HCT116 (cell line): Measurements from ENCODE around the gene RAB3IP. TPM values are rescaled to one million over a fixed set of nuclear protein-coding genes. Genes with fewer than 3 reads are reported as not detected.
A peak's percentile ranks its signal among the peaks of the same experiment; 100 is the strongest.

Experiments
- ATAC-seq: fragments of 200-7000 bp; cut with Tn5 transposase; 2 replicates; pipeline ENCODE4 v1.9.1; 2020; ENCODE audit warnings: mild to moderate bottlenecking, moderate library complexity
- BruUV-seq: library from RNA; stranded (reverse); fragments of 400-500 nt; replicated peaks from 2 replicates; lab custom pipeline; 2021; lab: Mats Ljungman, UMichigan
- CTCF ChIA-PET: fragments of 300-600 bp; sonication (Branson Sonifier 250); formaldehyde crosslinking; loops from one replicate; lab custom pipeline; 2021; ENCODE audit warnings: antibody characterized with exemption; lab: Charles Lee
- POLR2A ChIA-PET: fragments of 300-600, 350-600 bp; sonication (Branson Sonifier 250); formaldehyde crosslinking; loops from one replicate; lab custom pipeline; 2021; ENCODE audit warnings: antibody characterized with exemption; lab: Charles Lee
- RAD21 ChIA-PET, 2 experiments: fragments of 300-600 bp; sonication (Branson Sonifier 250); formaldehyde crosslinking; loops; one replicate each; lab custom pipeline; 2023; ENCODE audit warnings: low total read pairs in 2 of 2; ENCODE audit not compliant: uncharacterized antibody in 2 of 2, unreplicated experiment in 2 of 2, low non-redundant PET in 1 of 2; lab: Charles Lee
- DNase-seq: peaks from one replicate; pipeline ENCODE4 v3.0.0-alpha.2; 2010; ENCODE audit warnings: low read depth, low spot score
- H2AFZ ChIP-seq: fragments of 200-600 bp; shearing (Covaris generic), sonication (generic); 2 replicates; pipeline ENCODE4 v1.6.1; 2017; ENCODE audit warnings: low read depth, mixed run types, mixed read lengths, antibody characterized with exemption, low read length; ENCODE audit not compliant: poor library complexity, severe bottlenecking
- H3K27ac ChIP-seq: 2 replicates; pipeline ENCODE4 v1.5.1; 2012; ENCODE audit warnings: low read depth, low read length
- H3K27me3 ChIP-seq: fragments of 200-600 bp; sonication (generic); 2 replicates; pipeline ENCODE4 v1.6.1; 2016; ENCODE audit warnings: mixed run types, low read length, mixed read lengths; ENCODE audit not compliant: insufficient read depth
- H3K36me3 ChIP-seq, 2 experiments: fragments of 200-500 bp in 1 of 2; fragments of 200-600 bp in 1 of 2; sonication (Bioruptor generic) in 1 of 2; sonication (generic) in 1 of 2; 2 replicates each; pipeline versions ENCODE4 v1.5.1 to v1.6.1; 2014 to 2016; ENCODE audit warnings: low read length in 2 of 2, inconsistent platforms in 1 of 2, mixed read lengths in 1 of 2, mixed run types in 1 of 2; ENCODE audit not compliant: insufficient read depth in 2 of 2, control insufficient read depth in 1 of 2
- H3K4me1 ChIP-seq, 2 experiments: fragments of 200-600 bp in 1 of 2; sonication (generic) in 1 of 2; 2 replicates each; pipeline versions ENCODE4 v1.5.1 to v1.6.1; 2012 to 2017; ENCODE audit warnings: low read length in 2 of 2, inconsistent platforms in 1 of 2, mild to moderate bottlenecking in 1 of 2, mixed read lengths in 1 of 2, mixed run types in 1 of 2, moderate library complexity in 1 of 2; ENCODE audit not compliant: insufficient read depth in 2 of 2, control insufficient read depth in 1 of 2
- H3K4me2 ChIP-seq: fragments of 200-600 bp; sonication (generic); 2 replicates; pipeline ENCODE4 v1.6.1; 2017; ENCODE audit warnings: mixed run types, low read length, mixed read lengths
- H3K4me3 ChIP-seq, 2 experiments: fragments of 200-600 bp in 1 of 2; sonication (generic) in 1 of 2; replicated peaks in 1 of 2; 2 replicates each; pipeline ENCODE4 v1.5.1; 2011 to 2016; ENCODE audit warnings: low read length in 2 of 2, control low read depth in 1 of 2, low read depth in 1 of 2, mild to moderate bottlenecking in 1 of 2, mixed read lengths in 1 of 2, mixed run types in 1 of 2
- H3K79me2 ChIP-seq: fragments of 200-600 bp; sonication (generic); 2 replicates; pipeline ENCODE4 v1.6.1; 2017; ENCODE audit warnings: mild to moderate bottlenecking, mixed run types, low read length, moderate library complexity, mixed read lengths; ENCODE audit not compliant: insufficient read depth
- H3K9ac ChIP-seq: fragments of 200-600 bp; sonication (generic); 2 replicates; pipeline ENCODE4 v1.6.1; 2016; ENCODE audit warnings: low read length, mixed read lengths
- H3K9me2 ChIP-seq: fragments of 200-600 bp; sonication (generic), shearing (Covaris generic); 2 replicates; pipeline ENCODE4 v1.6.1; 2017; ENCODE audit warnings: mixed run types, mild to moderate bottlenecking, moderate library complexity; ENCODE audit not compliant: insufficient read depth
- H3K9me3 ChIP-seq, 2 experiments: fragments of 200-500 bp in 1 of 2; fragments of 200-600 bp in 1 of 2; sonication (Bioruptor generic) in 1 of 2; sonication (generic) in 1 of 2; 2 replicates each; pipeline ENCODE4 v1.6.1; 2014 to 2017; ENCODE audit warnings: low read length in 2 of 2, mixed read lengths in 2 of 2, inconsistent platforms in 1 of 2, low read depth in 1 of 2, mild to moderate bottlenecking in 1 of 2, mixed run types in 1 of 2, moderate library complexity in 1 of 2; ENCODE audit not compliant: control insufficient read depth in 1 of 2, insufficient read depth in 1 of 2
- H4K20me1 ChIP-seq: fragments of 200-600 bp; sonication (generic), shearing (Covaris generic); 2 replicates; pipeline ENCODE4 v1.6.1; 2017; ENCODE audit warnings: mixed run types, mild to moderate bottlenecking, moderate library complexity; ENCODE audit not compliant: insufficient read depth
- ATF3 ChIP-seq: IDR thresholded peaks from 2 replicates; pipeline ENCODE4 v1.6.1; 2012
- CBX3 ChIP-seq: IDR thresholded peaks from 2 replicates; pipeline ENCODE4 v1.6.1; 2012; ENCODE audit warnings: low read depth
- CEBPB ChIP-seq: IDR thresholded peaks from 2 replicates; pipeline ENCODE4 v1.6.1; 2012; ENCODE audit warnings: low read depth
- EGR1 ChIP-seq: IDR thresholded peaks from 2 replicates; pipeline ENCODE4 v1.6.1; 2012; ENCODE audit warnings: low read depth
- ELF1 ChIP-seq: IDR thresholded peaks from 2 replicates; pipeline ENCODE4 v1.6.1; 2012; ENCODE audit warnings: low read depth, borderline replicate concordance
- EZH2 ChIP-seq: fragments of 200-600 bp; sonication (generic); IDR thresholded peaks from 2 replicates; pipeline ENCODE4 v1.6.1; 2017; ENCODE audit warnings: antibody characterized with exemption, mixed run types
- EZH2phosphoT487 ChIP-seq: fragments of 200-600 bp; IDR thresholded peaks from 2 replicates; pipeline ENCODE4 v1.6.1; 2018; ENCODE audit warnings: antibody characterized with exemption, borderline replicate concordance
- FOSL1 ChIP-seq: IDR thresholded peaks from 2 replicates; pipeline ENCODE4 v1.6.1; 2012; ENCODE audit warnings: low read depth
- JUND ChIP-seq: IDR thresholded peaks from 2 replicates; pipeline ENCODE4 v1.6.1; 2012
- MAX ChIP-seq: IDR thresholded peaks from 2 replicates; pipeline ENCODE4 v1.6.1; 2012
- POLR2A ChIP-seq: IDR thresholded peaks from 2 replicates; pipeline ENCODE4 v1.7.0; 2011; ENCODE audit warnings: borderline replicate concordance; ENCODE audit not compliant: insufficient read depth, insufficient read length; ENCODE audit errors: extremely low read depth
- POLR2AphosphoS5 ChIP-seq: IDR thresholded peaks from 2 replicates; pipeline ENCODE4 v1.6.1; 2011; ENCODE audit warnings: mild to moderate bottlenecking, low read depth, low read length, moderate library complexity
- RAD21 ChIP-seq: IDR thresholded peaks from 2 replicates; pipeline ENCODE4 v1.6.1; 2012; ENCODE audit warnings: low read depth, mild to moderate bottlenecking
- REST ChIP-seq: IDR thresholded peaks from 2 replicates; pipeline ENCODE4 v1.6.1; 2012; ENCODE audit warnings: low read depth
- SIN3A ChIP-seq: IDR thresholded peaks from 2 replicates; pipeline ENCODE4 v1.6.1; 2012; ENCODE audit warnings: low read depth
- SP1 ChIP-seq: IDR thresholded peaks from 2 replicates; pipeline ENCODE4 v1.6.1; 2012; ENCODE audit warnings: low read depth
- SRF ChIP-seq: IDR thresholded peaks from 2 replicates; pipeline ENCODE4 v1.6.1; 2012; ENCODE audit warnings: low read depth
- TCF7L2 ChIP-seq: IDR thresholded peaks from 2 replicates; pipeline ENCODE4 v1.7.0; 2011; ENCODE audit warnings: borderline replicate concordance, inconsistent platforms; ENCODE audit not compliant: insufficient read depth, insufficient read length; ENCODE audit errors: extremely low read depth
- YY1 ChIP-seq: IDR thresholded peaks from 2 replicates; pipeline ENCODE4 v1.6.1; 2011; ENCODE audit warnings: low read length, low read depth, moderate library complexity, mild to moderate bottlenecking; ENCODE audit not compliant: insufficient replicate concordance; ENCODE audit errors: extremely low read depth
- ZBTB33 ChIP-seq: IDR thresholded peaks from 2 replicates; pipeline ENCODE4 v1.6.1; 2011; ENCODE audit warnings: mild to moderate bottlenecking, low read length, moderate library complexity; ENCODE audit not compliant: insufficient replicate concordance; ENCODE audit errors: extremely low read depth
- ZFX ChIP-seq: fragments of 450-650 bp; IDR thresholded peaks from 2 replicates; pipeline ENCODE4 v1.6.1; 2017
- ZNF274 ChIP-seq: fragments of 200-500 bp; sonication (Bioruptor generic); IDR thresholded peaks from 2 replicates; pipeline ENCODE4 v1.6.1; 2014; ENCODE audit warnings: mild to moderate bottlenecking, low read depth, low read length, inconsistent platforms
- intact Hi-C: fragments of 100-400 bp; cut with micrococcal nuclease; formaldehyde crosslinking; loops from 2 replicates; pipeline ENCODE4 v1.10.0; 2022
- total RNA-seq: library from RNA; stranded (reverse); gene quantifications from one replicate; pipeline ENCODE4 v1.2.1, GENCODE V29; 2021; ENCODE audit not compliant: unreplicated experiment

The RAB3IP gene
- total RNA-seq, 1 experiment from 2014 or later: 31.3 TPM

- ATAC-seq (peak; percentile 36), DNase-seq (peak; percentile 4)
- Histone ChIP-seq H3K27me3 (no peaks in the 10 kb centered on the region), H3K27ac (peak overlapping the region; percentile 82), H2AFZ (peak overlapping the region; percentile 64), H4K20me1 (no peaks in the 10 kb centered on the region), H3K9me3 (no peaks in the 10 kb centered on the region), H3K79me2 (peaks cover 26% of the 10 kb centered on the region), H3K9ac (peak overlapping the region; percentile 66), H3K9me2 (no peaks in the 10 kb centered on the region), H3K4me3 (peak overlapping the region; percentile 69 to 81), H3K36me3 (no peaks in the 10 kb centered on the region), H3K4me2 (peak overlapping the region; percentile 90), H3K4me1 (peaks cover 7 to 14% of the 10 kb centered on the region in 2 experiments; a peak in 3 of 4 replicates)
- ChIA-PET RAD21 (no interaction called here), POLR2A (no interaction called here), CTCF (no interaction called here)
- intact Hi-C loops: loop anchor here (2.0 to 5.0 kb wide), 2 partner anchors 72 to 269 kb away; partner anchors contain the start of gene FRS2
- TF ChIP-seq ATF3 (no peak), POLR2A (no peak), ZNF274 (no peak), RAD21 (no peak), YY1 (no peak), REST (no peak), ZBTB33 (no peak), SIN3A (peak; percentile 64; the same call in 1 of the 2 replicates), JUND (no peak), CBX3 (no peak), SP1 (no peak), FOSL1 (no peak), EZH2phosphoT487 (no peak), EGR1 (no peak), POLR2AphosphoS5 (no peak), EZH2 (no peak), TCF7L2 (peak; percentile 45), ZFX (peak; percentile 2; the same call in 1 of the 2 replicates), SRF (no peak), ELF1 (no peak), MAX (0 out of 2 replicates have a peak, but pooled peaks have one; percentile 22), CEBPB (peak; percentile 81)
- no TSS peak for BruUV-seq
Measured at GRCh38 chr12:69739287-69740191, 879 bp downstream of the RAB3IP start.
